HG03196 (cell line): ENCODE results near the gene GRAMD2A.
"Not testable (repeated sequence)": the region's sequence is repeated elsewhere in the genome, so short reads cannot be mapped to it uniquely, and the experiment has no call there.

Source experiments
- ATAC-seq: cut with Tn5 transposase; IDR thresholded peaks from one replicate; pipeline ENCODE4 v1.9.1; 2021; ENCODE audit not compliant: unreplicated experiment

Gene GRAMD2A

GRCh38 chr15:72189250-72189902, 8.2 kb downstream of the GRAMD2A start:
- no peak for ATAC-seq

GRCh38 chr15:72184165-72184811, 13.3 kb downstream of the GRAMD2A start:
- no peak for ATAC-seq

GRCh38 chr15:72183781-72184164, 13.8 kb downstream of the GRAMD2A start:
- ATAC-seq = no peak

GRCh38 chr15:72182673-72183072, 14.9 kb downstream of the GRAMD2A start:
- no peak for ATAC-seq

- no peak for ATAC-seq
These were observed 15.3 kb downstream of the GRAMD2A start for GRCh38 chr15:72182244-72182643.

GRCh38 chr15:72180761-72181324, 16.7 kb downstream of the GRAMD2A start:
- no peak for ATAC-seq

- no peak for ATAC-seq
These were observed 17.5 kb downstream of the GRAMD2A start for GRCh38 chr15:72179950-72180581.

GRCh38 chr15:72178976-72179585, 18.5 kb downstream of the GRAMD2A start:
- ATAC-seq = no peak

GRCh38 chr15:72176743-72177142, 20.8 kb downstream of the GRAMD2A start:
- ATAC-seq = no peak

- no peak for ATAC-seq
These were observed 21.4 kb downstream of the GRAMD2A start for GRCh38 chr15:72176159-72176558.

- no peak for ATAC-seq
These were observed 22.2 kb downstream of the GRAMD2A start for GRCh38 chr15:72175186-72176044.

- ATAC-seq = no peak
These were observed 22.9 kb downstream of the GRAMD2A start for GRCh38 chr15:72174551-72175165.

- no peak for ATAC-seq
These were observed 23.6 kb downstream of the GRAMD2A start for GRCh38 chr15:72173864-72174550.

GRCh38 chr15:72173401-72173800, 24.2 kb downstream of the GRAMD2A start:
- ATAC-seq = no peak

GRCh38 chr15:72172796-72173195, 24.8 kb downstream of the GRAMD2A start:
- ATAC-seq = no peak

- ATAC-seq = not testable (repeated sequence)
These were observed 25.6 kb downstream of the GRAMD2A start for GRCh38 chr15:72171978-72172377.

GRCh38 chr15:72170691-72171090, 26.9 kb downstream of the GRAMD2A start:
- no peak for ATAC-seq

GRCh38 chr15:72169921-72170611, 27.5 kb downstream of the GRAMD2A start:
- no peak for ATAC-seq
